Globus pallidus (tissue), 1 donor: Measurements from ENCODE around the gene WDR7.
"Not testable (repeated sequence)": the region's sequence is repeated elsewhere in the genome, so short reads cannot be mapped to it uniquely, and the experiment has no call there.

ENCODE experiments used
- DNase-seq: peaks from one replicate; pipeline ENCODE4 v3.0.0-alpha.2; 2015; ENCODE audit warnings: low spot score

The WDR7 gene

DNA sequence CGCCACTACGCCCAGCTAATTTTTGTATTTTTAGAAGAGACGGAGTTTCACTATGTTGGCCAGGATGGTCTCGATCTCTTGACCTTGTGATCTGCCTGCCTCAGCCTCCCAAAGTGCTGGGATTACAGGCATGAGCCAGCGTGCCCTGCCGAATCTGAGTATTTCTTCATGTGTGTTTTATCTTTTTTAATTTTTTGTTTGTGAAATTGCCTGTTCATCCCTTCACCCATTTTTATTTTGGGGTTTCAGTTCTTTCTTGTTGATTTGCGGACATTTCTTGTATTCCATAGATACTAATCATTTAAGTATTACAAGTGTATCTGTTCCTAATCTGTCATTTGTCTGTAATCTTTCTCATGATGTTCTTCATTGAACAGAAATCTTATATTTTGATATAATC, 3.1 kb downstream of the WDR7 start:
- DNase-seq, result not testable (repeated sequence)

DNA sequence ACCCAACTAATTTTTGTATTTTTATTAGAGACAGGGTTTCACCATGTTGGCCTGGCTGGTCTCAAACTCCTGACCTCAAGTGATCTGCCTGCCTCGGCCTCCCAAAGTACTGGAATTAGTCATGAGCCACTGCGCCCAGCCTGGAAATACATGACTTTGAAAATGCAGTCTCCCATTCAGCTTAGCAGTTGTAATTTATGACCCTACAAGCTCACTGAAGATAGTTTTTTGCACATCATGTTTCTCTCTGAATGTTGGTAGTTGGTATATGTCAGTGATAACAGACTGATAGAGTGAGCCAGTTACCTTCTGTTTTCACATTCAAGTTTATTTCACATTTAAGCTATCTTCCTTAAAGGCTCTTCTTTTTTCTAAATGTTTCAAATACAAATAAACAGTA, 7.1 kb downstream of the WDR7 start:
- no peak for DNase-seq

DNA sequence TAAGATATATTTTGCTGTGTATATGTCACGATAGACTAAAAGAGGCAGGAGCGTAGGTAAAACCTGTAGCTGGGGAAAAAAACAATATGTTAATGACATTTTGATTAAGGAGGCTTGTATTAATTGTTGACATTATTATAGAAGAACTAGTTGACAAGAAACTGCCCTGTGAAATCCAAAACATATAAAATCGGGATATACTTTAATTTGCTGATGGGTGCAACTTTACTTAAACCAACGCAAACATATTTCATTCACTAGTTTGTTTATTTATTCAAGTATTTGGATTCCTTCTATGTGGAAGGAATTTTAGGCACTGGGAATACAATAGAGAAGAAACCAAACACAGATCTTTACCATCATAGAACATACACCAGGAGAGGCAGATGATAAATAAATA, 8.0 kb downstream of the WDR7 start:
- DNase-seq, result no peak

DNA sequence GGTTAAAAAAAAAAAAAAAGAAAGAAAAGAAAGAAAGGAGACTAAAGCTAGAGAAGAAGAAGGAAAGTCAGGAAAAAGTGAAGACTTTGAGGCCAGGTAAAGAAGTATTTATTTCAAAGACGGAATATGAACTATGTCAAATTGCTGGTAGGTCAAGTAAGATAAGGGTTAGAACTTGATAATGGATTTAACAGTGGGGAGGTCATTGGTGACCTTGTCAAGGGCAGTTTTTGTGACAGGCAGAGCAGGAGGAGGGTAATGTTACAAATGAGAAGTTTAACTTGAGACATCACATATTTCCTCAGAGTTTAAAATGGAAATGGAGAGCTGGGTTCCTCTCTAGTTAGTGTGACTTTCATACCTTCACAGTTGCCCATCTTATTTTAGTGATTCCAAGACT, 9.5 kb downstream of the WDR7 start:
- no peak for DNase-seq

DNA sequence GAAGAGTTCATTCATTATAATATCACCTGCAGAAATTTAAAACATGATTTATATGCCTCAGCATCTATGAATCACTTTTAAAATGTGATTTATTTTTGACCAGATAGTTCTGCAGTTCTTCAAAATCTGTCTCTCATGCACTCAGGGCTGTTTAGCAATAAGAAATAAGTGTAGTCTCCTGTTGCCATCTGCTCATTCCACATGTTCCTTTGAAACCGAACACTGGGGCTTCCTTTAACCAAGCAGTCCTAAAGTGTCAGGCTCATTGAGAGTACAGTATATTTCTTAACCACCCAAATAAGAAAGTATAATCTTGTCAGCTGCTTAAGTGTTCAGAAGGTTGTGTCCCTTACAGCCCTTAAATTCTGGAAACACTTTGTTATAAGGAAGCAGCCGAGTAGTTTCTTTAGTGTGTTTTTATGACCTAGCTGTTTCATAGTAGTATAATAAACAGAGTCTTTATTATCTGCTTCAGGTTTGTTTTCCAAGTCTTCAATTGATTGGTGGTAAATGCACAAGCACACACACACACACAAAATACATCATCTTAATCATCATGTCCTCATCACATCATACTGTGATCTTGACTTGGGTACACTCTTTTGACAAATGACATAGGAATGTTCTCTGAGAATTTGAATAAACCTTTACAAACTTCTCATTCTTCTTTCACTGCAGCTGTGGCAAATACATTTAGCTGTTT, 10.4 kb downstream of the WDR7 start:
- no peak for DNase-seq

DNA sequence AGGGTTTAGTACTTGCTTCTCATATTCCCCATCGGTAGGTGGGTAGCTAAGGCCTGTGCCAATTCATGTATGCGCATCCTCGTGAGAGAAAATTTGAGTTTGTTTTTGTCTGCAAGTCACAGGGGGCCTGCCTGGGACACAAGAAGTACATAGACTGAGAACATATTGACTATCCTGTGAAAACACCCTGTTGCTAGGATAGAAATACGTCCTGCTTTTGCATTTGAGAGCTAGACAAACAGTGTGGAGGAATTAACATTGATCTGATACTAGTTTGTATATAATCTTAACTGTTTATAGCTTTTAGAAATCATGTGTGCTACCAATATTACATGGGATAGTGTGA, 10.9 kb downstream of the WDR7 start:
- no peak for DNase-seq

DNA sequence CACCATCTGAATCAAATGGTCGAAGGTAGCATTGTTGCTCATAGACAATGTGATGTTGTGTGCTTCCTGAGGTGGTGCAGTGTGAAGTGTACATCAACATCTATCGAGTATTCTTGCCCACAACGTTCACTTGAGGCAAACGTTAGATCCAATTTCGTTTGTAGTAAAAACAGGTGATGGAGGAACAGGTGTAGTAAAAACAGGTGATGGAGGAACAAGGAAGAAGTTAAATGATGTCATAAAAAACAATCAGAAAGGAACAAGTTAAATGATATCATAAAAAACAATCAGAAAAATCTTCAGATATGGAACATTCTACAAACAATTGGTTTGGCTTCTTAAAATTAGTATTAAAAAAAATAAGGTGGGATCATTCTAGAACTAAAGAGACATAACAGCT, 11.3 kb downstream of the WDR7 start:
- DNase-seq, result no peak

DNA sequence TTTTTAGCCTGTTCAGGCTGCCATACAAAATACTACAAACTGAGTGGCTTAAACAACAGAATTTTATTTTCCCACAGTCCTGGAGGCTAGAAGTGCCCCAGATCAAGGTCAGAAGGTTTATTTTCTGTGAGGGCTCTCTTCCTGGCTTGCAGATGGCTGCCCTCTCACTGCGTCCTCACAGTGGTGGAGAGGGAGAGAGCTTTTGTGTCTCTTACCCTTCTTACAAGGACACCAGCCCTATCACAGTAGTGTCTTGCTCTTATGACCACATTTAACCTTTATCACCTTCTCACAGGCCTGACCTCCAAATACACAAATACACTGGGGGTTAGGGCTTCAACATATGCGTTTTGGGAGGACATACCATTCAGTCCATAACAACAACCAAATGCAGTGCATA, 11.7 kb downstream of the WDR7 start:
- no peak for DNase-seq

DNA sequence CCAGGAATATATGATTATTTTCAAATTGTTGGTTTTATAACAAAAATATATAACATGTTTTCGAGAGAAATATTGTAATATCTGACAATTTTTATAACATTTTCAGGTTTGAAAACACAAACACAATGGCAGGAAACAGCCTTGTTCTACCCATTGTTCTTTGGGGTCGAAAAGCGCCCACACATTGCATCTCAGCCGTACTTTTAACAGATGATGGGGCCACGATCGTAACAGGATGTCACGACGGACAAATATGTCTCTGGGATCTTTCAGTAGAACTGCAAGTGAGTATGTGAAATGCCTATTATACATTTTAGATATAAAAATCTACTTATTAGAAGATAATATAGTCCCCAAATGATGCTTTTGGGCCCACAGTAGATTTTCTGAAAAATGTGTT, 21.2 kb downstream of the WDR7 start:
- DNase-seq, result no peak

DNA sequence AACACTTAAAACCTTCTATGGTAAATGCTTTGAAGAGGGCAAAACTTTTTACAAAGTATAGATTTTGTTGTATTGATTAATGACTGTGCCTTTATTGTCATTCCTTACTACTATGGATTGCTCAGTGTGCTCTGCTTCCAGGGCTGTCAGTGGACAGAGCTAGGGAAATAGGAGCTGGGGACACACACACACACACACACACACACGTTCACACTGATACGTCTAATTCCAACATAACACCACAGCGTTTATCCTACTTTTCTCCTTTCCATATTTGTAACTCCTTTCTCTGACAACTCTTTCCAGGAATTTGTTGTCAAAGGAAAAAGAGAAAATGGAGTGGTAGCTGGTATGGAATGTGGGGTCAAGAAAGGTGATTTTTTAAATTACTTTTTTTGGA, 21.8 kb downstream of the WDR7 start:
- DNase-seq, result no peak

DNA sequence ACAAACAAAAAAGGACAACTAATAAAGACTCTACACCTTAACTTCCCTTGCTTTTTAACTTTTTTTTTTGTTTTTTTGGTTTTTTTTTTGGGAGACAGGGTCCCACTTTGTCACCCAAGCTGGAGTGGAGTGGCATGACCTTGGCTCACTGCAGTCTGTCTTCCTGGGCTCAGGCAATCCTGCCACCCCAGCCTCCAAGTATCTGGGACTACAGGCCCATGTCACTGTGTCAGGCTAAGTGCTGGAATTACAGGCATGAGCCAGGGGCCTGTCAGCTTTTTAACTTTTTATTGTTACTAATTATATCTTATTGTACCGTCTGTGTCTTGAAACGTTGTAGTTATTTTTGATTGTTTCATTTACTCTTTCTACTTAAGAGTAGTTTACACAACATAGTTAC, 25.5 kb downstream of the WDR7 start:
- DNase-seq, result no peak

DNA sequence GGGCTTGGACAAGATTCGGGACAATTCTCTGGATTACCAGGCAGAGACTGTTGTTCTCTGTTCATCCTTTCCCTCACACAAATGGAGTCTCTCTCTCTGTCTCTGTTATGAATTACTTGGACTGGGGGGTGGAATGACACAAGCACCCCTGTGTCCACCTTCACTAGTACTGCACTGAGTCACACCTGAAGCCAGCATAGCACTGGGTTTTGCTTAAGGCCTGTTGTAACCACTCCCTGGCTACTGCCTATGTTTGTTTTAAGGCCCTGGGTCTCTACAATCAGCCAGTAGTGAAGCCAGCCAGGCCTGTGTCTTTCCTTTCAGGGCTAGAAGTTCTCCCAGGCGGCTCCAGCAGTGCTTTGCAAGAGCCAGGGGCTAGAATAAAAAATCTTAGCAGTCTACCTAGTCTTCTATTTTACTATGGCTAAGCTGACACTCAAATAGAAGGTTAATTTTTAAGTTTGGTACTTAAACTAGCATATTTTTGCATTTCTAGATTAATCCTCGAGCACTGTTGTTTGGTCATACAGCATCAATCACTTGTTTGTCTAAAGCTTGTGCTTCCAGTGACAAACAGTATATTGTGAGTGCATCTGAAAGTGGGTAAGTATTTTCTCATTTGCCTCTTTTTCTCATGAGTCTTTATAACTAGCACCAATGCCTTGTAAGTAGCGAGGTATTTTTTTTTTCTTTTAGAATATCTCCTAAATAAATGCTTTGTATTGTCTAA, 27.8 kb downstream of the WDR7 start:
- DNase-seq, result peak; percentile 76

DNA sequence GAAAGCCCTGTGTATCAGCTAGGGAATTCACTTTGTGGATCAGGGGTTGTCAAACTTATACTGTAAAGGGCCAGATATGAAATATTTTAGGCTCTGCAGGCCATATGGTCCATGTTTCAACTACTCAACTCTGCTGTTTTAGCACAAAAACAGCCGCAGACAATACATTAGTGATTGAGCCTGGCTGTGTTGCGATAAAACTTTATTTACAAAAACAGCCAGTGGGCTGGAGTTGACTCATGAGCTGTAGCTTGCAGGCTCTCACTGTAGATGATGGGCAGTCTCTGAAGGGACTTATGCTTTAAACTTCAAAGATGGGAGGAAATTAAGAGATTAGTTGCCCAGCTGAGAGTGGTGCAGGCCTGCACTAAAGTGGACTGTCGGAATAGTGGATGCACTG, 33.1 kb downstream of the WDR7 start:
- no peak for DNase-seq

DNA sequence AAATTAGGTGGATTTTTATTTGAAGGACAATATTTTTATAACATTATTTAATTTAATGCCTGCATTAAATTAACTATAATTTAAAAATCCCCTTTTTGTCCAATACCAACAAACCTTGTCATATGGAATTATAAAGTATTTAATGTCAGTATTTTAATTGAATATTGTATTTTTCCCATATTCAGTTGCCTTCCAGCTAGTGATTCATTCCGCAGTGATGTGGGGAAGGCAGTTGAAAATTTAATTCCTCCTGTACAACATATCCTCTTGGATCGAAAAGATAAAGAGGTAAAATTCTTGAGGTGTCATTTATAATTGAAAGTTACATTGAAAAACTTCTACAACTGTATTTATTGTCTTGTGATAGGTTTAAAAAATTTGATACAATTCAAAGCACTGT, 40.4 kb downstream of the WDR7 start:
- no peak for DNase-seq

DNA sequence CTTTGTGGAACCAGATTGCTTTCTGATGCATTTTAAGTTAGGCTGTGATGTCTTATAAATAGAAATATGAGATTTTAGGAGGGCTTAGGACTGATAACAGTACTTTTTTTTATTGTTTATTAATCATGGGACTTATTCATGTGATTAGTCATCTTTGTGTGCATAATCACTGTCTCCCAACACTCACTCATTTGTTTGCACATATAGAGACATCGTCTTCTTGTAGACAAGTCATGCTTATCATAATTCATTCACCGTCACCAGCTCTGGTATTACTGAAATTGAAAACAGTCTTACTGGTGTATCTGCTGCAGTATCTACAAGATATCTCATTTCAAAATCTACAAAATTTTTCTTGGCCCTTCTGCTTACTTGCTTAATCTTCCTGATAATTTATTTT, 45.8 kb downstream of the WDR7 start:
- peak; percentile 7 for DNase-seq

DNA sequence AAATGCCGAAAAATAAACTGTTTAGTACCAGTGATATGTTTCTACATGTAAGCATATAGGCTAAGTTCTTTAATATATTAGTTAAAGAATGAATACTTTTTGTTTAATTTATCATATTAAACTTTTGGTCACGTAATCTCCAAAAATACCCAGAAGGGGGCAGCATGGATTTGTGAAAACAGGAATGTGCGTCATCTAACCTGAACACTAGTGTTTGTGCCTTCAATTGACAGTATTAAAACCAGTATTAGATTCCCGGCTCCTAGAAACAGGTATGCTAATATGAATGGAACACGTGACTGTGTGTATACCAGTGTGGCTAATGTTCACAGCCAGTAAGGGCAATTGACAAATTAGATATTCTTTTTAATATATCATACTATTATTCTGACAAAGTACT, 51.8 kb downstream of the WDR7 start:
- peak; percentile 35 for DNase-seq

DNA sequence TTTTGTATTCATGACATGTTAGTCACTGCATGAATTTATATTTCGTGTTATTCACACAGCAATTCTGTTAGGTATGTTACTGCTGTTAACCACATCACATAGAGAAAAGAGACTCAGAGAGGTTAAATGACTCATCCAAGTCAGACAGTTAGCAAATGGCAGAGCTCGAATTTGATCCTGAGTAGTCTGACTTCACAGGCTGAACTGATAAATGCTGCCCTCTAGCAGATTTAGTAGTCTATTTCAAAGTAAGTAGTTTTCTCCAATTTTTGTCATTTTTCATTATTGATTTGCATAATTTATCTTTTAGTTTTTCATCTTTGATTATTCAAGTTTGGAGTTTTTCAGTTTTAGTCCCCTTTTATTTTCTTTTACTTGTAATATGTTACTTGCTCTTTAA, 58.3 kb downstream of the WDR7 start:
- peak; percentile 13 for DNase-seq

DNA sequence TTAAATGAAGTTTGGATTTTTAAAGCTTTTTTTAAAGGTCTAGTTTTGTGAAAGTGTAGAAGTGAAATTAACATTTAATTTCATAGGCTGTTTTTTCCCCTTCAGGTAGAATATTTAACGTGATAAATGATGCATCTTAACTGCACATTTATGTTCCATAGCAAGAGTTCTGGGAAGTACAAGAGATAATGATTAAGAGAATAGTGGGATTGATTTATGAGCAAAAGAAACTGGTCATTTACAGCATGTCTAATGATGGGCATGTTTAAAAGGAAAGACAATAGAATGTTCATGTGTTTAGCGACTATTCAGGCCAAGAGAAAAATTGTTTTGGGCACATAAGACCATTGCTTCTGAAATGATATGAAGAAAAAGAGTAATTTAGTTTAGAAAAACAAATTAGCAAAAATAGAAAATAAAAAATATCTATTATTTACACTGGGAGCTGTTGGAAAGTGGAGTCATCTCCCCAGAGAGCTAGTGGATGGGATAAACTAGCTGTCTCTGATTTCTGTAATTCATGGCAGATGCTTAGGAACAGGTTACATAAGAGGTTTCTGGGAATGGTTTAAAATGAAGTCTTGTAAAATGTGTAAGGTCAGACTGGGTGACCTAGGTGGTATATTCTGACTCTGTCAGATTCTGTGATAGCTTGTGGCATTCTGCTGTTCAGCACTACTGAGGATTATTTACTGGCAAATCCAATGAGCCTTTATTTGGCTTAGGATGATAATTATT, 60.7 kb downstream of the WDR7 start:
- no peak for DNase-seq

DNA sequence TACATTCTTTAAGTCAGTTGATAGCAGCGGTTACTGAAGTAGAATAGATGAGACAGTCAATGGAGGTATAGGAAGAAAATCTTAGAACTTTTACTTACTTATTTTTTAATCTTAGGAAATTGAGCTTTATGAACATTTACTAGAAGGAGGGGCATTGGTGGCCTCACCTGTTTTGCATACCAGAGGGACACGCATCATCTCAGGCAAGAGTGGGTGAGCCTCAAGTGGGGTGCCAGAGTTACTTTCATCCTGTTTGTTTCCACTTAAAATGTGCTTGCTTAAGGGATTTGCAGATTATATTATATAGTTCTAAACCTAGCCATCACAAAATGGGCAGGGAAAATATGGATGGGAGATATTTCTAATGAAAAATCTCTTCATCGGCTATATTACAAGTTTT, 61.6 kb downstream of the WDR7 start:
- DNase-seq, result no peak

DNA sequence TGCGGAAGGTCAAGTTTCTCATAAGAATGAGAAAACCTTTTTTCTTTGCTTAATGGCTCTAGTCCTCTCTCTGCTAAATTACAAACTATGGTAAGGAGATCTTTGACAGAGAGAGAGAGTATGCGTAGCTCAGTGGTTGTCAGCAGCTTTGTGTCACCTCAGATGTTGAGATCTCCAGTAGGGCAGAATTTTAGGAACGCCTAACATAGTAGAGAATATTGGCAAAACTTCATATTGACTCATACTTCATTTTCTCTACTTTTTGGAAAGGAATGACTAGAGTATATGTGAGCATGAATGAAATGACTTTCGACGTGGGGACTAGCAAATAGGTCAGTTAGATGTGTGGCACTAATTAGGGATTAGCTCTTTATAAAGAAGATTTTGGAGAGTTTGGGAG, 64.0 kb downstream of the WDR7 start:
- no peak for DNase-seq

DNA sequence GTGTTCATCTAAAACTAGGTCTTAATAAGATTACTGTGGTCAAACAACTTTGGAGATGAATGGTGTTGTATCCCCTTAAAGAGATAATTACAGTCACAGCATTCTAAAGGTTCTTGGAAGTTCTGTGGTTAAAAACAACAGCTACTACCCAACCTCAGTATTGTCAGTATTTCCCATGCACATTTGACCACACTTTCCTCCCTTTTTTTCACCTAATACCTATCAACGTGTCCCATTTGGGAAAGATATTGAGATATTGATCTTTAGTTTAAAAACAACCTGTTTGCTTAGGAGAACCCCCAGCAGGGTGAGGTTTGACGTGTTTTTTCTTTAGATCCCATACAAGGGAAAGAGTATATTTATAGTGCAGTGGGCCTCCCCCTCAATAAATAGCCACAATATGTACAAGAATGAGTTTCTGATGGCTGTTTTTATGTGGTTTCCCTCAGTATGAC, 65.6 kb downstream of the WDR7 start:
- no peak for DNase-seq

DNA sequence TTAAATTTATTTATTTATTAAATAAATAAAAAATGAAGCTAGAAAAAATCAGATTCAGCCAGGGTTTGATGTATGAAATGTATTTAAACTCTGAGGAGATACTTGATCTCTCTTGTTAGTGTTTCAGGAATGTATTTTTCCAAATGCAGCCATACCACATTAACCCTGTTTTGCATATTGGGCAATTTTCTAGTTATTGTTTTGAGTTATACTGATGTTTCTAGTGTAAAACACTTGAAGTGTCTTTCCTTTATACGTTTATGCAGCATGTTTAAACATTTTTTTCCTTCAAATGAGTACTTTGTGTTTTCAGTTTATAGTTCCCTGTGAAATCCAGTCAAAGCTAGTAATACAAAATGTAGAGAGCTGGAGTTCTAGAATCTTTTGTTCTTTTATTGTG, 69.9 kb downstream of the WDR7 start:
- DNase-seq, result no peak

DNA sequence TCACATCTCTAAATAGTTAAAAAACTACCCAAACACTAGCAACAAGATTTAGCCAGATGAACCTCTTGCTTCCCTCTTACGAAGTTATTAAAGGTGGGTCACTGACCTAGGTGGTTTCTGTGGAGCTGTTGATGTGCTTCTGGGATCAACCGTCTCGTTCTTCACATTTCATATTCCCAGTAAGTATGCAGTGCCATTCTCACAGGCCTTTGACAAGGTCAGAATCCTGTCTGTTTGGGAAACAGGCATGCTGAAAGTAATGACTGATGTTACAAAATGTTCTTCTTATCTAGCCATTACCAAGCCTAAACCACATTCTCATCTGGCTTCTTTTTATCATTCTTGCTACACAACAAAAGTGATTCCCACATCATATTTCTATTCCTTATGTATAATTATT, 70.3 kb downstream of the WDR7 start:
- DNase-seq, result no peak
